GM12878 (cell line): ENCODE measurements around the gene UMPS. TPM values are rescaled to one million over a fixed set of nuclear protein-coding genes. Genes with fewer than 3 reads are reported as not detected.

Experiments
- ATAC-seq: fragments of 200-7000 bp; cut with Tn5 transposase; 3 replicates; pipeline ENCODE4 v1.9.1; 2020; ENCODE audit warnings: mild to moderate bottlenecking, moderate library complexity
- BruUV-seq: library from RNA; stranded (reverse); fragments of 400-500 nt; replicated peaks from 2 replicates; lab custom pipeline; 2021; lab: Mats Ljungman, UMichigan
- CTCF ChIA-PET: fragments of 300-600 bp; sonication (Branson Sonifier 250); formaldehyde crosslinking; extraction: SDS; loops from one replicate; lab custom pipeline; 2021; ENCODE audit warnings: inconsistent platforms; lab: Yijun Ruan, JAX
- POLR2A ChIA-PET: fragments of 350-600 bp; formaldehyde crosslinking; extraction: SDS; loops from one replicate; lab custom pipeline; 2021; ENCODE audit warnings: inconsistent platforms; lab: Charles Lee
- RAD21 ChIA-PET: fragments of 300-600 bp; sonication (Branson Sonifier 250); formaldehyde crosslinking; loops from one replicate; lab custom pipeline; 2023; ENCODE audit warnings: antibody characterized with exemption; ENCODE audit not compliant: unreplicated experiment; lab: Charles Lee
- SMC1A ChIA-PET: fragments of 300-600 bp; sonication (Branson Sonifier 250); formaldehyde crosslinking; loops from one replicate; lab custom pipeline; 2023; ENCODE audit not compliant: unreplicated experiment, uncharacterized antibody; lab: Charles Lee
- DNase-seq: peaks from one replicate; pipeline ENCODE4 v3.0.0-alpha.2; 2011; ENCODE audit warnings: low read depth, low spot score
- FAIRE-seq: peaks from 3 replicates; lab custom pipeline; 2011; peaks lifted over from hg19 to GRCh38; lab: Jason Lieb, UNC
- H2AFZ ChIP-seq: 2 replicates; pipeline ENCODE4 v1.6.0; 2011; ENCODE audit warnings: low read depth, low read length, control low read depth; ENCODE audit not compliant: control insufficient read depth
- H3K27ac ChIP-seq: 2 replicates; pipeline ENCODE4 v1.5.1; 2011; ENCODE audit warnings: control low read depth; ENCODE audit not compliant: control insufficient read depth, insufficient read depth
- H3K27me3 ChIP-seq, 2 experiments: replicated peaks in 1 of 2; 2 replicates each; pipeline versions ENCODE4 v1.6.0 to v1.6.1; 2011; ENCODE audit warnings: low read length in 1 of 2; ENCODE audit not compliant: control insufficient read depth in 2 of 2, insufficient read depth in 2 of 2
- H3K36me3 ChIP-seq, 2 experiments: 2 replicates each; pipeline ENCODE4 v1.5.1; 2011; ENCODE audit warnings: low read length in 1 of 2; ENCODE audit not compliant: control insufficient read depth in 2 of 2, insufficient read depth in 2 of 2
- H3K4me1 ChIP-seq: 2 replicates; pipeline ENCODE4 v1.6.1; 2011; ENCODE audit warnings: mild to moderate bottlenecking, low read length, moderate library complexity, mixed read lengths; ENCODE audit not compliant: control insufficient read depth, insufficient read depth
- H3K4me2 ChIP-seq: 2 replicates; pipeline ENCODE4 v1.6.0; 2011; ENCODE audit warnings: control low read depth; ENCODE audit not compliant: control insufficient read depth, insufficient read depth
- H3K4me3 ChIP-seq: fragments of 200-600 bp; sonication (generic); 2 replicates; pipeline ENCODE4 v1.5.1; 2016
- H3K79me2 ChIP-seq: 2 replicates; pipeline ENCODE4 v1.6.0; 2011; ENCODE audit warnings: low read length; ENCODE audit not compliant: control insufficient read depth, insufficient read depth
- H3K9ac ChIP-seq: 2 replicates; pipeline ENCODE4 v1.8.0; 2011; ENCODE audit warnings: low read length, control low read depth, mixed read lengths; ENCODE audit not compliant: control insufficient read depth, insufficient read depth
- H3K9me3 ChIP-seq: replicated peaks from 3 replicates; pipeline ENCODE4 v1.5.1; 2011; ENCODE audit warnings: mild to moderate bottlenecking, low read length; ENCODE audit not compliant: control insufficient read depth, insufficient read depth
- H4K20me1 ChIP-seq: 2 replicates; pipeline ENCODE4 v1.6.0; 2011; ENCODE audit not compliant: control insufficient read depth, insufficient read depth
- BHLHE40 ChIP-seq, 2 experiments: fragments of 450-650 bp in 1 of 2; IDR thresholded peaks; 2 replicates each; pipeline ENCODE4 v1.6.1; 2011 to 2017; ENCODE audit warnings: low read depth in 2 of 2, borderline replicate concordance in 1 of 2, improper control_type of control experiment in 1 of 2, low read length in 1 of 2, mild to moderate bottlenecking in 1 of 2
- CBX3 ChIP-seq: fragments of 200-600 bp; sonication (generic); IDR thresholded peaks from 2 replicates; pipeline ENCODE4 v1.6.1; 2016; ENCODE audit warnings: low read depth, borderline replicate concordance
- CEBPB ChIP-seq, 2 experiments: fragments of 150-350 bp in 1 of 2; IDR thresholded peaks; 2 replicates each; pipeline ENCODE4 v1.6.1; 2012 to 2014; ENCODE audit warnings: low read depth in 2 of 2, low read length in 2 of 2, borderline replicate concordance in 1 of 2, inconsistent platforms in 1 of 2
- ELK1 ChIP-seq: IDR thresholded peaks from 2 replicates; pipeline ENCODE4 v1.6.1; 2012; ENCODE audit warnings: low read depth, low read length, improper control_type of control experiment
- IRF3 ChIP-seq: fragments of 450-650 bp; IDR thresholded peaks from 2 replicates; pipeline ENCODE4 v1.6.1; 2014; ENCODE audit warnings: mild to moderate bottlenecking
- LARP7 ChIP-seq: fragments of 450-650 bp; IDR thresholded peaks from 2 replicates; pipeline ENCODE4 v1.6.1; 2017; ENCODE audit warnings: mild to moderate bottlenecking
- PKNOX1 ChIP-seq: fragments of 450-650 bp; IDR thresholded peaks from 2 replicates; pipeline ENCODE4 v1.6.1; 2016; ENCODE audit warnings: mild to moderate bottlenecking
- RAD51 ChIP-seq: fragments of 450-650 bp; IDR thresholded peaks from 2 replicates; pipeline ENCODE4 v1.6.1; 2016; ENCODE audit warnings: moderate library complexity, mild to moderate bottlenecking, inconsistent platforms
- RUNX3 ChIP-seq: IDR thresholded peaks from 2 replicates; pipeline ENCODE4 v1.6.1; 2012; ENCODE audit warnings: low read length, inconsistent platforms
- SMAD1 ChIP-seq: fragments of 450-650 bp; IDR thresholded peaks from 2 replicates; pipeline ENCODE4 v1.6.1; 2018; ENCODE audit warnings: mild to moderate bottlenecking, low read depth; ENCODE audit not compliant: partially characterized antibody
- USF1 ChIP-seq: IDR thresholded peaks from 2 replicates; pipeline ENCODE4 v1.6.1; 2011; ENCODE audit warnings: borderline replicate concordance, low read depth, mild to moderate bottlenecking, moderate library complexity, mixed read lengths, low read length; ENCODE audit not compliant: insufficient read depth; ENCODE audit errors: extremely low read length
- ZBTB40 ChIP-seq: fragments of 450-650 bp; IDR thresholded peaks from 2 replicates; pipeline ENCODE4 v1.6.1; 2016; ENCODE audit warnings: mild to moderate bottlenecking, moderate library complexity, borderline replicate concordance
- ZZZ3 ChIP-seq: IDR thresholded peaks from 2 replicates; pipeline ENCODE4 v1.6.1; 2011; ENCODE audit warnings: low read depth; ENCODE audit not compliant: control insufficient read depth, insufficient read length
- WGBS: methylation state at CpG from one replicate; pipeline ENCODE4 v1.1.6; 2016; ENCODE audit warnings: low lambda C conversion rate; ENCODE audit not compliant: insufficient replicate concordance, insufficient coverage; ENCODE audit errors: missing lambda C conversion rate; 5-methylcytosine and 5-hydroxymethylcytosine counted together
- in situ Hi-C: fragments of 300-500 bp; cut with MboI; formaldehyde crosslinking; loops from 9 replicates; pipeline ENCODE4 v1.14.3; 2018; ENCODE audit warnings: mixed read lengths
- intact Hi-C: fragments of 100-400 bp; cut with micrococcal nuclease; formaldehyde crosslinking; loops from one replicate; pipeline ENCODE4 v1.14.2; 2022; ENCODE audit not compliant: unreplicated experiment
- polyA plus RNA-seq, 11 experiments: library from polyadenylated mRNA; depleted of rRNA in 4 of 11; unstranded in 6 of 11; stranded (reverse) in 5 of 11; fragments of >200 nt; fragmentation: Nextera tagmentation in 4 of 11; fragmentation: Illumina TruSeq in 1 of 11; extraction: Ambion mirVana in 4 of 11; extraction: Trizol in 1 of 11; gene quantifications; 1 replicate in 1 of 11; 2 replicates in 10 of 11; pipeline versions ENCODE4 v1.2.1 to v1.2.3, GENCODE V29; 2011 to 2016; ENCODE audit warnings: inconsistent platforms in 2 of 11, missing spikeins in 2 of 11, low read depth in 1 of 11
- total RNA-seq, 4 experiments: library from RNA; depleted of rRNA in 3 of 4; stranded (reverse); fragments of >200 nt in 3 of 4; fragmentation: Illumina TruSeq in 1 of 4; extraction: Trizol in 1 of 4; gene quantifications; 2 replicates each; pipeline versions ENCODE4 v1.2.1 to v1.2.3, GENCODE V29; 2013 to 2021

The UMPS gene
- total and polyA plus RNA-seq, 10 of the 15 experiments (the other 5 are each of a cell fraction or from before 2014, with no cell fraction given): 30.6 to 82.8 (median 49.5) TPM

GRCh38 chr3:124783696-124784095 lies 53.4 kb downstream of the UMPS start:
- Histone ChIP-seq H3K9ac (no peak overlapping the region), H3K79me2 (no peaks in the 10 kb centered on the region), H3K9me3 (no peaks in the 10 kb centered on the region), H3K36me3 (no peaks in the 10 kb centered on the region), H3K27me3 (no peaks in the 10 kb centered on the region)
- SMC1A ChIA-PET: interaction anchor here (1.3 to 7.1 kb wide), 5 partner anchors 10 to 29 kb away, joined by 4 to 88 read pairs (median 5); no protein-coding TSS in a partner anchor
- POLR2A ChIA-PET: interaction anchor here (1.4 to 1.6 kb wide), 2 partner anchors 27 to 151 kb away, joined by 3 to 4 read pairs; partner anchors contain the start of gene MUC13
- DNase-seq (no peak), FAIRE-seq (no peak)
- CTCF ChIA-PET: interaction anchor here (1.0 to 7.0 kb wide), 6 partner anchors 14 to 118 kb away, joined by 3 to 96 read pairs (median 32); no protein-coding TSS in a partner anchor
- no TSS peak for BruUV-seq
- TF ChIP-seq RUNX3: no peak
- no peak for TF ChIP-seq ZBTB40
- TF ChIP-seq PKNOX1: no peak
- TF ChIP-seq SMAD1: no peak
- no peak for TF ChIP-seq ELK1
- TF ChIP-seq USF1: no peak
- TF ChIP-seq LARP7: no peak
- TF ChIP-seq CEBPB (IDR thresholded peaks at IDR 0.05; ENCODE audit: borderline replicate concordance in 1 of 2, low read depth in 2 of 2, low read length in 2 of 2): no peak
- no peak for TF ChIP-seq RAD51
- TF ChIP-seq ZZZ3: no peak
- TF ChIP-seq IRF3: no peak
- no peak for TF ChIP-seq BHLHE40 (IDR thresholded peaks at IDR 0.05; ENCODE audit: borderline replicate concordance in 1 of 2, low read depth in 2 of 2, low read length in 1 of 2)
- no peak for TF ChIP-seq CBX3
- TF ChIP-seq, all 136 proteins: peak for 0
- 87% methylated on average over 4 of the region's 4 CpGs for WGBS
- Histone ChIP-seq H2AFZ (no peak overlapping the region), H3K4me2 (no peak overlapping the region), H3K27ac (no peak overlapping the region), H4K20me1 (no peaks in the 10 kb centered on the region), H3K4me1 (peaks cover 21% of the 10 kb centered on the region), H3K4me3 (no peak overlapping the region)
- intact Hi-C loops: no loop called here
- in situ Hi-C loops: no loop called here
- no peak for ATAC-seq
- RAD21 ChIA-PET: interaction anchor here (0.9 to 5.3 kb wide), 4 partner anchors 13 to 118 kb away, joined by 3 to 41 read pairs (median 6); no protein-coding TSS in a partner anchor
